ENCODE results near the gene ZNF12.

GRCh38 chr7:6658618-6659345 lies 48.0 kb downstream of the ZNF12 start:
- TF ChIP-seq CTCF (IDR thresholded peaks at IDR 0.05; ENCODE audit: insufficient read depth, low read depth, low read length): no peak
- TF ChIP-seq EZH2 (IDR thresholded peaks at IDR 0.05; ENCODE audit: insufficient read depth, low read length): no peak
